GM21717 (cell line): ENCODE measurements around the gene POMGNT2.

Experiments
- ATAC-seq: cut with Tn5 transposase; IDR thresholded peaks from one replicate; pipeline ENCODE4 v1.9.1; 2021; ENCODE audit warnings: mild to moderate bottlenecking, moderate library complexity; ENCODE audit not compliant: unreplicated experiment

The POMGNT2 gene

GRCh38 chr3:43105596-43106292 is at the start of gene POMGNT2:
TSS of gene POMGNT2 (minus strand) at chr3:43106079. CDS start at chr3:43081431, 24,648 bp downstream.
- ATAC-seq, result peak; percentile 83

GRCh38 chr3:43154980-43155379 is 49.1 kb upstream of the POMGNT2 start:
- no peak for ATAC-seq

- no peak for ATAC-seq
Observed at GRCh38 chr3:43153216-43154083, 47.6 kb upstream of the POMGNT2 start.

- no peak for ATAC-seq
Observed at GRCh38 chr3:43152649-43153048, 46.8 kb upstream of the POMGNT2 start.

- ATAC-seq, result no peak
Observed at GRCh38 chr3:43148033-43148432, 42.2 kb upstream of the POMGNT2 start.

DNA sequence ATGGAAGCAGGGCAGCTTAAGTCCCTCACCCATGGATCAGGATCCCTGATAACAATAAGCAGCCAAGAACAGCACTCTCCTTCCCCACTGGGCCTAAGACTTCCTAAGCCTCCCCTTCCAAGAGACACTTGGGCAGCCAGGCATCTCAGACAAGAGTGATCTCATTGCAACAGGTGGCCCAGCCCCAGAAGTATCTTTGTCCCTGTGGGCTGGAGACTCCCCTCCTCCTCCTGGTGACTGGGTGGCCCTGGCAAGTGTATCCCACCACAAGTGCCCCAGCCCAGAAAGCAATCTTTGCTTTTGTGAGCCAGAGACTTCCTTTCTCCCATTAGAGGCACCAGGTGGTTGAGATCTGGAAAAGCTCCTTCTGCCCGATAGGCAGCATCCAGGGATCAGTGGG is 40.7 kb upstream of the POMGNT2 start:
- ATAC-seq, result no peak

DNA sequence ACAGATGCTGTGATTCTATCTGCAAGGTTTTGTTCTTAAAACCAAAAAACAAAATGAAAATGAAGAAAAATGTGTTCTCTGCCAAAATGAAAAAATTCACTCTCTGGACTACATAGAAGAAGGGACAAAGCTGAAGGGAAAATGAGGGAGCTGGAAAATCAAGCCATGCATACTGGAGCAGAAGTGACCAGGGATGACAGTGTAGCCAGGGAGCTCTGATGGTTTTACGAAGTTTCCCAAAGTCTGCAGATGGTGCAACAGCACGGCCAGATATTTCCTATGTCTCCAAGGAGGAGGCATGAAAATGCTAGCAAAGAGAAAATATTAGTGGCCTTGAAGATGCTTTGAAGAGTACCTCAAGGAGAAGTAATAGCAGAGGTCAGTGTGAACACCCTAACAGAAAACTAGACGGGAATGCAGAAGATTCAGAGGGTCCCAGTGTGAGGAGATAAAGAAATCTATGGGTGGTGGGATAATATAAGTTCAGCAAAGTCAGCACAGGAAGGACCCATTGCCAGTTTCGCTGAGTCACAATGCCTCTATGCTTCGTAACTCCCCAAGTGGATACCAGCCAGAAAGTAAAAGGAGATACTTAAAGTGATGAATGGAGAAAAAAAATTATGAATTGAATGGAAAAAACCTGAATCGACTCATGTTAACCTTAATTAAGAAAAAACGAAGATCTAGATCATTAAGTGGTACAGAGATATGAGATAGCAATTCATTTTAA is 39.0 kb upstream of the POMGNT2 start:
- ATAC-seq, result no peak

GRCh38 chr3:43142472-43142871 is 36.6 kb upstream of the POMGNT2 start:
- ATAC-seq, result no peak

GRCh38 chr3:43138488-43139231 is 32.8 kb upstream of the POMGNT2 start:
- ATAC-seq, result no peak

DNA sequence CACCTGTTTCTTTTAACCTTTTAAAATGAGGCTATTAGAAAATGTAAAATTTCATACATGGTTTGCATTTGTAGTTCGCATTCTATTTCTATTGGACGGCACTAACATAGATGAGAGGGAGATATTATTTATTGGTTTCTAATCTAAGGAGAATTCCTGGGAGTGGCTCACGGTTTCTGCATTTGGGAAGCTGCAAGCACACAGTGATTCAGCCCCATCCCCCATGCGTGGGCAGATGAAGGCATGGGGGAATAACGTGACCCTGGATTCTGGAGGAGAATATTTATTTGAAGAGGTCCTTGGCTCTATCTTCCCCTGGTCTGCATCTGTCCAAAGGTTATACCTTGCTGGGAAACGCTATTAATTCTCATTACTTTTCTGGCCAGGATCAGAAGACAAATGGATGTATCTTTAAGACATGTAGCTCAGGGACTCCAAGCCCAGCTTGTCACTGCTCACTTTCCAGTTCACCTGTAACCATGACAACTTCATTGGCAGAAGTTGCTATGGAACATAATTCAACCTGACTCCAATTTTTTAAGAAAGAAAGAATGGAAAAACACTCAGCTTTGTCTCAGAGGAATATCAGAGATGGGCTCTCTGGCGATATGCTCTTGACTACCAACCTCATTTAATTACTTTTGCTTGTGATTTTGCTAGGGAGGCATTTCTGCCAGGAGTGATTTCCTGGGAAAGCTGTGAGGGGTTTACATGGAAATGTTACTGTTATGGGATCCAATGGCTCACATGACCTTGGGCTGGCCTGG is 27.2 kb upstream of the POMGNT2 start:
- ATAC-seq, result no peak

GRCh38 chr3:43132193-43132592 is 26.3 kb upstream of the POMGNT2 start:
- no peak for ATAC-seq

DNA sequence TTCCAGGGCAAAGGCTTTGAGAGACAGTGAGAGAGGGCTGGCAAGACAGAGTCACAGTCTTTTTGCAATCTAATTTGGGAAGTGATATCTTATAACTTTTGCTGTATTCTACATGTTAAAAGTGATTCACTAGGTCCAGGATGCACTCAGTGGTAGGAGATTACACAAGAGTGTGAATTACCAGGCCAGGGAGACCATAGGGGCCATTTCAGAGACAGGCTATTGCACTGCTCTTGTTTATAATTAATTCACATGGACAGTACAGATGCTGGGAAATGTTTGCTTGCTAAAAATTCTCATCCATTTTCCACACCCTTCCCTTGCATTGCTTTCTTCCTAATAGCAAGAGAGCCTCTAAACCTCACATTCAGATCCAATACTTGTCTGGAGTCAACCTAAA is 22.6 kb upstream of the POMGNT2 start:
- ATAC-seq, result no peak

DNA sequence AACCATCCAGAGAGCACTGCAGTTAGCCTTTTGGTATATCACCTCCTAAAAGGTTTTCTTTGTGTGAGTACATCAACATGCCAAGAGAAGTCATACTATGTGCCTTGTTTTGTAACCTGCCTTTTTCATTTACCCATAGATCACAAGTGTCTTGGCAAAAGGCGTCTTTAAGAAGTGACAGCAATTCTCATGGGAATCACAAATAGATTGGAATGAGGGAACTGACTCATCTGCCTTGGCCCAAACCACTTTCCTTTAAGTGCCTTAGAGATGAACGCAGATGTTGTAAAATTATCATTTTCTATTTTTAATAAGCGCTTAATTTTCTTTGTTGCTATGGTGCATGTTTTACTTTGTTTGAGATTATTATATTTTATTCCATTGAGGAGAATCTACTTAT is 20.7 kb upstream of the POMGNT2 start:
- no peak for ATAC-seq

DNA sequence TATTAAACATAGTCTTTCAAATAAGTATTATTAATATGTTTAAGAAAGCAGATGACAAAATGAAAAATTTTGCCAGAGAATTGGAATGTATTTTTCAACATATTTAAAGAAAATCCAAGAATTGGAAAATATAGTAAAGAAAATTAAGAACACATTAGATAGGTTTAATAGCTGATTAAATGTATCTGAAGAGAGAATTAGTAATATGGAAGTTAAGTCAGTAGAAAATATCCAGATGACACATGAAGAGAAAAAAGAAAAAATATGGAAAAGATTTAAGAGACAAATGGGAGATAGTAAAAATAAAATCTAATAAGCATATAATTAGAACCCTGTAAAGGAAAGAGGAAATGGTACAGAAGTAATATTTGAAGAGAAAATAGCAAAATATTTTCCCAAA is 18.0 kb upstream of the POMGNT2 start:
- ATAC-seq, result no peak

DNA sequence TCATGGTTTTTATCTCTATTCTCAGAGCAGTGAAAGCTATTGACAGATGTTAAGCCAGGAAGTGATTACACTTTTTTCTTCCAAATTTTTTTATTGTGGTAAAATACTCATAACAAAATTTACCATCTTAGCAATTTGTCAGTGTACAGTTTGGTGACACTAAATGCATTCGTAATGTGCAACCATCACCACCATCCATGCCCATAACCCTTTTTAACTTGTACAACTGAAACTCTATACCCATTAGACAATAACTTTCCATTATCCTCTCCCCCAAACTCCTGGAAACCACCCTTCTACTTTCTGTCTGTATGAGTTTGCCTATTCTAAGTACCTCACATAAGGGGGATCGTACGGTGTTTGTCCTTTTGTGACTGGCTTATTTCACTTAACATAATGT is 15.1 kb upstream of the POMGNT2 start:
- ATAC-seq, result no peak

GRCh38 chr3:43117257-43117656 is 11.4 kb upstream of the POMGNT2 start:
- no peak for ATAC-seq

GRCh38 chr3:43113671-43114070 is 7.8 kb upstream of the POMGNT2 start:
- ATAC-seq, result no peak

DNA sequence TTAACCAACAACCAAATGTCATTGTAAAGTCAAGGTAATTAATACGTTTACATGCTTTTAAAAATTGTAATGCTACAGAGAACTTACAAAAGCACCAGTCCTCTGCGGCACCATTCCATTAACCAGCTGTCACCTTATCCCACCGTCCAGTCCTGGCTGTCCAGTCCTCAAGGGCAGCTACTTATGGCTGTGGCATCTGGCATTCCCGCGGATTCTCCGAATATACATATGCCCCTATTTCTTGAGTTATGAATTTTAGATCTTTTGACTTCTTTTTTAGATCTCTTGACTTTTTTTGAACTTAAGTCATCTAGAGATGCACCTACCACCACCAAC is 382 bp upstream of the POMGNT2 start:
- no peak for ATAC-seq

- no peak for ATAC-seq
Observed at GRCh38 chr3:43104660-43105595, 951 bp downstream of the POMGNT2 start.
